SK-N-SH (cell line): ENCODE measurements around the gene RBM4.

Experiments used
- FOXM1 ChIP-seq: IDR thresholded peaks from 2 replicates; pipeline ENCODE4 v1.4.0; 2012; ENCODE audit warnings: low read depth, mild to moderate bottlenecking
- GATA2 ChIP-seq: sonication (generic); formaldehyde crosslinking; IDR thresholded peaks from 2 replicates; pipeline ENCODE4 v1.5.0; 2020; ENCODE audit warnings: mild to moderate bottlenecking, missing genetic modification reagents
- MXI1 ChIP-seq: IDR thresholded peaks from 2 replicates; pipeline ENCODE4 v1.6.1; 2012; ENCODE audit warnings: mild to moderate bottlenecking, low read depth, low read length, improper control_type of control experiment
- NFIC ChIP-seq: IDR thresholded peaks from 2 replicates; pipeline ENCODE4 v1.4.0; 2012; ENCODE audit warnings: borderline replicate concordance
- POLR2AphosphoS5 ChIP-seq: IDR thresholded peaks from 2 replicates; pipeline ENCODE4 v1.6.1; 2012; ENCODE audit warnings: low read depth, low read length
- RCOR1 ChIP-seq: fragments of 150-350 bp; IDR thresholded peaks from 2 replicates; pipeline ENCODE4 v1.6.1; 2017; ENCODE audit warnings: antibody characterized with exemption, low read length
- TAF1 ChIP-seq: IDR thresholded peaks from 2 replicates; pipeline ENCODE4 v1.6.1; 2012; ENCODE audit warnings: low read depth, mild to moderate bottlenecking, low read length, moderate library complexity, borderline replicate concordance
- TF ChIP-seq, protein P1 (sequence below): fragments of 200-600 bp; sonication (generic); IDR thresholded peaks from 2 replicates; pipeline ENCODE4 v1.6.1; 2017; ENCODE audit warnings: antibody characterized with exemption, mild to moderate bottlenecking, moderate library complexity
- TF ChIP-seq, protein P2 (sequence below): IDR thresholded peaks from 2 replicates; pipeline ENCODE4 v1.4.0; 2012; ENCODE audit warnings: low read depth, borderline replicate concordance
- TF ChIP-seq, protein P3 (sequence below): IDR thresholded peaks from 2 replicates; pipeline ENCODE4 v1.4.0; 2012; ENCODE audit warnings: low read depth

DNA sequence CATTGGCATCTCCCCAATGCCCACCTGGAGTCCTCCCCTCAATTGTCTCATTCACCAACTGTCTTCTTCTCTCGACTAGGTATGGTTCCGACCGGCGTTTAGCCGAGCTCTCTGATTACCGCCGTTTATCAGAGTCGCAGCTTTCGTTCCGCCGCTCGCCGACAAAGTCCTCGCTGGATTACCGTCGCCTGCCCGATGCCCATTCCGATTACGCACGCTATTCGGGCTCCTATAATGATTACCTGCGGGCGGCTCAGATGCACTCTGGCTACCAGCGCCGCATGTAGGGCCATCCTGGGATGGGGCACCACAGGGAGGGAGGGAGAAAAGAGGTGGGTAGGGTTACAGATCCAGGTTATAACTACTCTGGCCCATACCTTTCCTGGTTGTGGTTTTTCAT lies 12.1 kb upstream of the RBM4 start:
- TF ChIP-seq, protein P1, sequence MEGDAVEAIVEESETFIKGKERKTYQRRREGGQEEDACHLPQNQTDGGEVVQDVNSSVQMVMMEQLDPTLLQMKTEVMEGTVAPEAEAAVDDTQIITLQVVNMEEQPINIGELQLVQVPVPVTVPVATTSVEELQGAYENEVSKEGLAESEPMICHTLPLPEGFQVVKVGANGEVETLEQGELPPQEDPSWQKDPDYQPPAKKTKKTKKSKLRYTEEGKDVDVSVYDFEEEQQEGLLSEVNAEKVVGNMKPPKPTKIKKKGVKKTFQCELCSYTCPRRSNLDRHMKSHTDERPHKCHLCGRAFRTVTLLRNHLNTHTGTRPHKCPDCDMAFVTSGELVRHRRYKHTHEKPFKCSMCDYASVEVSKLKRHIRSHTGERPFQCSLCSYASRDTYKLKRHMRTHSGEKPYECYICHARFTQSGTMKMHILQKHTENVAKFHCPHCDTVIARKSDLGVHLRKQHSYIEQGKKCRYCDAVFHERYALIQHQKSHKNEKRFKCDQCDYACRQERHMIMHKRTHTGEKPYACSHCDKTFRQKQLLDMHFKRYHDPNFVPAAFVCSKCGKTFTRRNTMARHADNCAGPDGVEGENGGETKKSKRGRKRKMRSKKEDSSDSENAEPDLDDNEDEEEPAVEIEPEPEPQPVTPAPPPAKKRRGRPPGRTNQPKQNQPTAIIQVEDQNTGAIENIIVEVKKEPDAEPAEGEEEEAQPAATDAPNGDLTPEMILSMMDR: no peak
- TF ChIP-seq, protein P2, sequence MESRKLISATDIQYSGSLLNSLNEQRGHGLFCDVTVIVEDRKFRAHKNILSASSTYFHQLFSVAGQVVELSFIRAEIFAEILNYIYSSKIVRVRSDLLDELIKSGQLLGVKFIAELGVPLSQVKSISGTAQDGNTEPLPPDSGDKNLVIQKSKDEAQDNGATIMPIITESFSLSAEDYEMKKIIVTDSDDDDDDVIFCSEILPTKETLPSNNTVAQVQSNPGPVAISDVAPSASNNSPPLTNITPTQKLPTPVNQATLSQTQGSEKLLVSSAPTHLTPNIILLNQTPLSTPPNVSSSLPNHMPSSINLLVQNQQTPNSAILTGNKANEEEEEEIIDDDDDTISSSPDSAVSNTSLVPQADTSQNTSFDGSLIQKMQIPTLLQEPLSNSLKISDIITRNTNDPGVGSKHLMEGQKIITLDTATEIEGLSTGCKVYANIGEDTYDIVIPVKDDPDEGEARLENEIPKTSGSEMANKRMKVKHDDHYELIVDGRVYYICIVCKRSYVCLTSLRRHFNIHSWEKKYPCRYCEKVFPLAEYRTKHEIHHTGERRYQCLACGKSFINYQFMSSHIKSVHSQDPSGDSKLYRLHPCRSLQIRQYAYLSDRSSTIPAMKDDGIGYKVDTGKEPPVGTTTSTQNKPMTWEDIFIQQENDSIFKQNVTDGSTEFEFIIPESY: no peak
- TF ChIP-seq TAF1 (no peak), RCOR1 (no peak), GATA2 (CRISPR knock-in tag) (no peak), MXI1 (no peak), NFIC (no peak), POLR2AphosphoS5 (no peak), FOXM1 (no peak)
- TF ChIP-seq, protein P3, sequence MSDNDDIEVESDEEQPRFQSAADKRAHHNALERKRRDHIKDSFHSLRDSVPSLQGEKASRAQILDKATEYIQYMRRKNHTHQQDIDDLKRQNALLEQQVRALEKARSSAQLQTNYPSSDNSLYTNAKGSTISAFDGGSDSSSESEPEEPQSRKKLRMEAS: no peak
